ENCODE results near the gene IQSEC3.

Gene IQSEC3

DNA sequence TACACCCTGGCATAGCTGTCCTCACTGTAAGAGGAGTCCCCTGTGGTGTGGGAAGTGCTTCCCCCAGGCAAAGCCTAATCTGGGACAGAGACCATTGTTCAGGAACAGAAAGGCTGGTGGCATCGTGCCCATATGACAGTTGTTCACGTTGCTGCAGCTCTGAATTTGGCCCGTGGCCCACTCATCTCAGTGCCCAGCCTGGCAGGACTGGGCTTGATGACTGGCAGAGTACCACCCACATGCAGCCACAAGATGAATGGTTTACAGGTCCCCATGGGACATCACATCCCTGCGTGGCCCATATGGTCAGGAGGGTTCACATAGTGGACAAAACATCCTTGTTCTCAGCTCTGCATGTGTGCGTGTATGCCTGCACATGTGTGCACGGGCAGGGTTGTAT lies 17.5 kb downstream of the IQSEC3 start:
- DNase-seq, result no peak

DNA sequence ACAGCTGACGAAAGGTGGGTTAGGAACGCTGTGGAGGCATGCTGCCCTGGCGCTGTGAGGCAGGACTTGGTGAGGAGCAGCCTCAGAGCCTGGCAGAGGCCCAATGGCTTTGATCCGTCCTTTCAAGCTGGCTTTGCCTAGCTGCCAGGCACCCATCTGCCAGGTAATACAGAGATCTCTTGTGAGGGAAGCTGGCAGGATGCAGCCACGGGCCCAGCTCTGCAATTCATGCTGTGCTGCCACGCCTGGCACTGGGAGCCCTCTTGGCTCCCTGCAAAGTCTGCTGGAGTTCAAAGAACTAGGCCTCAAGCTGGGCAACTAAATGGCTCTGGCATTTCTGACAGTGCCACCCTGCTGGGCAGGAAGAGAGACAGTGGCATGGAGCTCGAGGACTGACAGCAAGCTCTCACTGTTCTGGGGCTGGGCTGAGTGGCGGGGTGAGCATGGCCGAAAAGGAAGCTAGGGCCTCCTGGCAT lies 18.7 kb downstream of the IQSEC3 start:
- DNase-seq, result no peak

DNA sequence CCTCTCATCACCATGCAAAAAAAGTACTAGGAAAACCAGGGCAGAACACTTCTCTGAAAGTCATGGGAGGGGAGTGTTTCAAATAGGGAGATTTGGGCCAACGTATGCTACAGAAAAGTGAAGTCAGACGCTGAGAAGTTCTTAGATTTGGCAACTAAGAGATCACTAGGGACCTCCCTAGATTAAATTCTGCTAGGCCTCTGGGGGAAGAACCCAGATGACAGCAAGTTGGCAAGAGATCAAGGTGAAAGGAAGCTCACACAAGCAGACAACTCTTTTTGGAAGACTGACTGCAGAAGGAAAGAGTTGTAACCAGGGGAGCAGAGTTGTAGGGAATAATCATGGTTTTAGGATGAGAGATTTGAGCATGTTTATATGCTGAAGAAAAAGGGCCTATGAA lies 20.7 kb downstream of the IQSEC3 start:
- DNase-seq, result no peak

DNA sequence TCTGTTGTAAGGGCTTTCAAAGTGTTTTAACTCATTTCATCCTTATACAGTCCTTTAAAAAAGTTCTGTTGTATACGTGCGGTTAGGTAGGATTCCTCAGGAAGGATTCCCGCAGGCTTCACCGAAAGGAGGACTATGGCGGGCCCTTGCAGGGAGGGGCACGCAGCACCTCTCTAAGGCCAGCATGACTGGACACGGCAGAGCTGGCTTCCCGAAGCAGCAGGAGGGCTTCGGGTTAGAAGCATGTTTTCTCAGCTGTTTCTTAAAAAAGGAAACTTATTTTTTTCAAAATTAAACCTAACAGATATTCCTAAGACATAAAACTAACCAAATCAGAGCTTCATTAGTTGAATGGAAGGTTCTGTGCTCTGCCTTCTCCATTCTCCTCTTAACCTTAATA lies 21.3 kb downstream of the IQSEC3 start:
- no peak for DNase-seq

DNA sequence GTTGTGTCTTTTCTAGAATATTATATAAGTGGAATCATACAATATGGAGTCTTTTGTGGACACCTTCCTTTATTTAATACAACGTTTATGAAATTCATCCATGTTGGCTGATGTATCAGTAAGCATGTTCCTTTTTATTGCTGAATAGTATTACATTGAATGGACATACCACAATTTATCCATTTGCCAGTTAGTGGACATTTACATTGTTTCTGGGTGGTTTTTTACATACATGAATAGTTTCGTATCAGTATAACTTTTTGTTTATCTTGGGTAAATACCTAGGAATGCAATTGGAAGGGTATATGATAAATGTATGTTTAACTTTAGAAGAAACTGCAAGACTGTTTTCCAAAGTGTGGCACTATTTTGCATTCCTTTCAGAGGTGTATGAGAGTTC lies 23.1 kb downstream of the IQSEC3 start:
- DNase-seq, result no peak

DNA sequence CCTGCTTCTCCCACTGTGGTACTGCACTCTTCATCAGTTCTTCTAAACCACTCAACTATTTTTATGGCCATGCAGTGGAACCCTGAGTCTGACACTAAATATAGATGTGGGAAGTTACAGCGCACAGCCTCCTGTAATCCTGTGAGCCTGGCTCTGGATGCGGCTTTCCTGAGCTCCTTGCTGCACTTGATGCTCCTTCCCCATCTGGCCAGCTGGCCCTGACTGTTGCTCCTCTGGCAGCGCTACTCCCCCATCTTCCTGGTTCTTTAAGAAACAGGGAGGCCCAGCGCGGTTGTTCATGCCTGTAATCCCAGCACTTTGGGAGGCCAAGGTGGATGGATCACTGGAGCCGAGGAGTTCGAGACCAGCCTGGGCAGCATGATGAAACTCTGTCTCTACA lies 24.6 kb downstream of the IQSEC3 start:
- no peak for DNase-seq

DNA sequence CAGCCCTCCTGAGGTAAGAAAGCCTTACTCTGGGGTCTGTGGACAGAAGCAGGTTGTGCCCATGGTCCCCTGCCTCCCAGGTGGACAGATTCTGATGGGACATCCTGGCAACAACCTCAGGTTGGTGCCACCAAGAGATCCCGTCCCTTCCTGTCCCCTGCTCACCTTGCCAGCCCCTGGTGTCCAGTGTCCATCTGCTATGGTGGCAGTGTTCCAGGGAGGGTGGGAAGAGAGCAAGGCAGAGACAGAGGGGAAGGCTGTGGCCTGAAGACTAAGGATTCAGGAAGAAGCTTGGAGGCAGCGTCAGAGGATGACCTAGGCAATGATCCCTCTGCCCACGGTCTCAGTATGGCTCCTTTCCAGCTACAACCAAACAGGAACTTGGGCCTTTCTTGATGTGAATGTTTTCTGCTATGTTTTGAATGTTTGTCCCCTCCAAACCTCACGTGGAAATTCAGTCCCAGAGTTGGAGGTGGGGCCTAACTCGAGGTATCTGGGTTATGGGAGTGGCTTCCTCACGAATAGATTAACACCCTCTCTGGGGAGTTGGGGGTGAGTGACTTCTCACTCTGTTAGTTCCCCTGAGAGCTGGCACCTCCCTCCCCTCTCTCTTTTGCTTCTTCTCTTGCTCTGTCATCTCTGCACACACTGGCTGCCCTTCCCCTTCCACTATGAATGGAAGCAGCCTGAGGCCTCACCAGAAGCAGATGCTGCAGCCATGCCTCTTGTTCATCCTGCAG lies 26.9 kb downstream of the IQSEC3 start:
- no peak for DNase-seq

DNA sequence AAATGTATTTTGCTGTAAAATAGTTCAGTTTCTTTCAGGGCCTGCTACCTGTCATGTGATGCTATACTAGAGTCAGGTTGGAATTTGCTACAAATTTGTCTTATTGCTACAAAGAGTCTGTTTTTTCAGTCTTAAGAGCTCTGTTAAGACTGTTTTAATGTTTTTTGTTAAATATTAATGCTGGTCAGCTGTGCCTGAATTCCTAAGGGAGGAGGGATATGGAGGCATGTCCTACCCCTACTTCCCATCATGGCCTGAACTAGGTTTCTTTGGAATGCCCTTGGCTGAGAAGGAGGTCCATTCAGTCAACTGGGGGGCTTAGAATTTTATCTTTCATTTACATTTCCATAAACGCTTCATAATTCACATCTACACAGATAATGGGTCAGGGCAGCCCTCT lies 30.0 kb downstream of the IQSEC3 start:
- DNase-seq, result no peak

DNA sequence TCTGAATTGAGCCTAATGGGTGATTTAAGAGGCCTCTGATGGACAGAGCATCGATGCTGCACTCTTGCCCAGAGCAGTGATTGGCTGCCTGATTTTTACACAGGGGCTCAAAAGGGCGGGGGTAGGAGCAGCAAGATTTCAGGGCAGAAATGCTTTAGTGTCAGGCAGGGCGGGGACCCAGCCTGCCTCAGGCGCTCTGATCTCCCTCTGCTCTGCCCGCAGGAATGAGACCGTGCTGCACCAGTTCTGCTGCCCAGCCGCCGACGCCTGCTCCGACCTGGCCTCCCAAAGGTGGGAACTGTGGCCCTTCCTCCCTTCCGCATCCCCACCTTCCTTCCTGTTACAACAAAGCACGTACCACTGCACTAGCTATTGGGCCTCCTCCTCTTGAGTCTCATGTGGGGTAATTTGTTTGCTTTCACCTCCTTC lies 32.4 kb downstream of the IQSEC3 start:
- DNase-seq, result no peak

DNA sequence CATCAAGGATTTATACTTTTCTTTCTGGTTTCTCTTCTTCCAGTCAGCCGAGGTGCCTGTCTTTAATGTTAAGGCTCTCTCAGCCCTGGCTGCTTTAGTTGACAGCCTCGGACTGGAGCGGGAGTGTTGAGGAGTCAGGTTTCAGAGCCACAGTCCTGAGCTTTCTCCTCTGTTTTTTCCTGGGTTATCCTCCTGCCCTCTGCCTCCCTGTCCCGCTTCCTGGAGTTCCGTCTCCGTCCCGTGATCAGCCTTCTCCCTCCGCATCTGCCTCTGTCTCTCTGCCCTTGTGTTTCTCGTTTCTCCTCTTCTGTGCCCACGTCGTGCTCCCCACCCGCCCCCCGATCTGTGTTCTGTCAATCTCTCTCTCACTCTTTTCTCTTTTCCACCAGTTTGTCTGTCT lies 33.0 kb downstream of the IQSEC3 start:
- DNase-seq, result no peak

DNA sequence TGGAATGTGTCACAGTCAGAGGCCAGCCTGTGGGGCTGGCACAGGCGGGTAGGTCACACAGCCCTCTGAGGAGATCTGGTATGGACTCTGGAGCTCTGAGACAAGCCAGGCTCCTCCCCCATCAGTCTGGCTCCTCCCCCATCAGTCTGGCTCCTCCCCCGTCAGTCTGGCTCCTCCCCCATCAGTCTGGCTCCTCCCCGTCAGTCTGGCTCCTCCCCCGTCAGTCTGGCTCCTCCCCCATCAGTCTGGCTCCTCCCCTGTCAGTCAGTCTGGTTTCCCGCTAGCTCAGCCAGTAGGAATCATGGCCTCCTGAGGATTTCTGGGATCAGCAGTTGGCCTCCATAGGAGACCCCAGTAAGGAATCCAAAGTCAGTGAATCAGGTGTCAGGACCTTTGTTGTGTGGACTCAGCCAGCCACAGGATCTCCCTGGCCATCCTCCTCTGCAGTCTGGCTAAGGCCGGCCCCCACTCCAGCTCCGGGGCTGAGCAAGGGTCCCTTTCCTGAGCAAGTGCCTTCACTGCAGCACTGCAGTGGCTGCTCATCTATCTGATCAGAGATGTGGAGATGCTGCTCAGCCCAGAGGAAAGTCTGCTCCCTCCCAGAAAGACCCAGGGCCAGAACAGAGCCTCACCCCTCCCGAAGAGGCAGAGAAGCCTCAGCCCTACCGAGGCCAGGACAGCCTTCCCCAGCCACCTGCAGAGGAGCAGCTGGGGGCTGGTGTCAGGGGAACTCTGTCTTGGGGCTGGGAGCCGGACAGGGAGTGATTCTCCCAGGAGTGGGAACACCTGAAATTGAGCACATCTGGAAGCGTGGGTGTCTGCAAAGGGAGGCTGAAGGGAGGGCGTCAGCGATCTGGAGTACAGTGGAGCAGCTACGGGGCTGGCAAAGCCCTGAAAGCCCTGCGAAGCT lies 35.7 kb downstream of the IQSEC3 start:
- no peak for DNase-seq

DNA sequence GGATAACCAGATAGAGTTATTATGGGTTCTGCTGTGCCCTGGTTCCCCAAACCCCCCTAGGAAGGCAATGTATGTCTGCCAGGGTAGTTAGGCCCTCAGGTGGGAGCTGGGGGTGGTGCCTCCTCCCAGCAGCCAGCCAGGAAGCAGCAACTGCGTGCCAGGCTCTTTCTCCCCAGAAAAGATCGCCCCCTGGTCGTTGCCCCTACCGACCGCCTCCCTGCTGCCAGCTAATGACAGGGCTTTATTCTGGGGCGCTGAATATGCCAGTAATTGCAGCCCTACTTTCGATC lies 36.3 kb downstream of the IQSEC3 start:
- DNase-seq, result no peak

DNA sequence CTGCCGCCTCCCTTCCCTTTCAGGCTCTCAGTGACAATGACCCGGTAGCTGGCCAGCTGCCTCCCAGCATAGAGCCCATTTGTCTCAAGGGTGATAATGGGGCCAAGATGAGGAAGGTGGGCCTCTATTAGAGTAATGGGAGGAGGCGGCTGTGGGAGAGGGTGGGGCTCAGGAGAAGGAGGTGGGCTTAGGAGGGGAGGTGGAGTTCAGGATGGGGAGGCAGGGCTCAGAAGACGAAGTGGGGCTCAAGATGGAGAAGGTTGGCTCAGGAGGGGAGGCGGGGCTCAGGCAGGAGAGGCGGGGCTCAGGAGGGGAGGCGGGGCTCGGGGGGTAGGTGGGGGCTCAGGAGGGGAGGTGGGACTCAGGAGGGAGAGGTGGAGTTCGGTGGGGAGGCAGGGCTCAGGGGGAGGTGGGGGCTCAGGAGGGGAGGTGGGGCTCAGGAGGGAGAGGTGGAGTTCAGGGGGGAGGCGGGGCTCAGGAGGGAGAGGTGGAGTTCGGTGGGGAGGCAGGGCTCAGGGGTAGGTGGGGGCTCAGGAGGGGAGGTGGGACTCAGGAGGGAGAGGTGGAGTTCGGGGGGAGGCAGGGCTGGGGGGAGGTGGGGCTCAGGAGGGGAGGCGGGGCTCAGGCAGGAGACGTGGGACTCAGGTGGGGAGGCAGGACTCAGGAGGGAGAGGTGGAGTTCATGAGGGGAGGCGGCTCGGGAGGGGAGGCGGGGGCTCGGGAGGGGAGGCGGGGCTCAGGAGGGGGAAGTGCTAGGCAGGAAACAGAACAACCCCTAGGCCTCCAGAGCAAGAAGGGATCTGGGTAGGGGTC lies 36.8 kb downstream of the IQSEC3 start:
- no peak for DNase-seq

DNA sequence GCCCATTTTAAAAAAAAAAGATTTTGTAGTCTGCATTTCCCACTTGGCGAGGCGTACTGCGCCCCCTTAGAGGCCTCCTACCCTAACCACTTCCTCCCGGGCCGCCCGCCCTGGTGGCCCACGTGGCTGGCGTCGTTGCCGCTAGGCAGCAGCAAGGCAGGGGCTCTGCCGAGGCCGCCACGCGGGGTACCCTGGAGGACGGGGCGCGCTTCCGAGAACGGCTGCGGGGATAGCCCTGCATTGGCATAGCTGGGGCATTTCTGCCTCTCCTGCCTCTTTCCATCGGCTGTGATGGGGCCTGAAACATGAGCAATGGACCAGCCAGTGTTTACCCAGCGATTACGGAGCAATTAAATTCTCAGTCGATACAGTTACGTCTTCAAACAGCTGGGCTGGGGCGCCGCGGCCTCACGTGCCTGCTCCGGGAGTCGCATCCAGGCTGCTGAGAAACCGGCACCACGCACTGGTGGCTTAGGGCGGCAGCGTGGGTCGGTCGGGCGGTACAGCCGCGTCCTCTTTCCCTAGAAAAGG lies 38.0 kb downstream of the IQSEC3 start:
- DNase-seq, result no peak

DNA sequence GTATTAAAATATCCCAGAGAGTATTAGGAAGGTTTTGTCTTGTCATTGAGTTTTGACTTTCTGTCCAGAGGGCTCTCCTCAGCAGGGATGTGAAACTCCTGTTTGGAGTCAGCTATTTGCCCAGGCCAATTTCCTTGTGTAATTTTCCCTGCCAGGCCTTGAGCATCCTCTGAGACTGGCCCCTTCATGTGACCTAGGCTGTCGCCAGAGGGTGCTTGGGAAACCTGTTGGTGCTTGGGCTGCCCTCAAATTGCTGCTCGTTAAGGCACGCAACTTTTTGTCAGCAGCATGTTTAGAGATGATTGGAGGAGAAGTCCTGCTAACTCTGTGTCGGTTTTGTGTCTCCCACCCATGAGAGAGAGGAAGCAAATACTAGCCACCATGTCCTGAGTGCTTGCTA lies 39.1 kb downstream of the IQSEC3 start:
- DNase-seq, result no peak

DNA sequence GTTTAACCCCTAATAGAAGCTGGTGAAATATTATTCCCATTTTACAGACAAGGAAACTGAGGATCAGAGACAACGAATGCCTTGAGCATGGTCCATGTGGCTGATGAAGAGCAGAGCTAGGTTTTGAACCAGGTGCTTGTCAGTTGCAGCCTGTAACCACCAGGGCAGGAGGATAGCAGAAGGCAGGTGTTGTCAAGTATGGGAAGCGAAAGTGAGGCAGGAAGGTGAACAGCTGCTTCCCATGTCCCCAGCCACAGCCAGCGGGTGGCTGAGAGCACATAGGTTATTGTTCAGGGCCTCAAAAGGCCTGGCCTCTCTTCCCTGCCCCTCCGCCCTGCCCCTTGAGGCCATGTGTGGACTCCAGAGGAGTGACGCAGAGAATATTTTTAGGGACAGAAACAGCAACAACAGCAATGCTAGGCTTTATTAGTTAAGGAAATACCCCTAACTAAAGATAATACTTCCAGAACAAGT lies 39.6 kb downstream of the IQSEC3 start:
- DNase-seq, result no peak

DNA sequence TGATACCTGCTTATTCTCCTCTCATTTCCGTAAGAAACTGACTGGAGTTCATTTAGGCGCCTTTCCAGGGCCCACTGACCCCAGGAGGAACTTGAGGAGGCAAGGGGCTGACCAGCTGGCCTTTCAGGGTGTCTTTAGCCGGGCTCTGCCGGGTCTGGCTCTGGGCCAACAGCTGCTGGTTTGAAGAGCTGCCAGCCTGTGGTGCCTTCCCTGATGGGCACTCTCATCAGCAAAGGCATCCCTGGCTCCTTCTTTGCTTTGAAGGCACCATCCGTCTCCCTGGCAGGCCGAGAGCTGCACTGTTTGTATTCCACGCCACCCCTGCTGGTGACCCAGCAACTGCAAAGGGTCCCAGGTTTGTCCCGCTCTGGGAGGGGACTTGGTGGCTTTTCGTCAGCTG lies 42.0 kb downstream of the IQSEC3 start:
- no peak for DNase-seq

DNA sequence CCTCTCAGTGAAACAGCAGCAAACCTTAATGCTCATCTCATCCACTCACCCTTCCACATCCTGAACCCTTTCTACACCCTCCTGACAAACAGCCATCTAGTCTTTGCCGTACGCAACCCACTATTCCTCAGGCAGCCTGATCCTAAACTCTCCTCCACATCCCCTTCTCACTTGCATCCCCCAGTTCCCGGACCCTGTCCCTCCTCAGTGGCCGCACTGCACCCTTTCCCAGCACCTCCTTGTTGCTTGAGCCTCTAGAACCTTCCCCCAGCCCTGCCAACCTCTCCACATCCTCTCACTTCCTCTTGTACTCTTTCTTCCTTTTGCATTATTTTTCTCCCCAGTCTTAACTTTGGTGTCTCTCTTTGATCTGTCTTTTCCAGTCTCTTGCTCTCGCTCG lies 42.9 kb downstream of the IQSEC3 start:
- DNase-seq, result no peak

DNA sequence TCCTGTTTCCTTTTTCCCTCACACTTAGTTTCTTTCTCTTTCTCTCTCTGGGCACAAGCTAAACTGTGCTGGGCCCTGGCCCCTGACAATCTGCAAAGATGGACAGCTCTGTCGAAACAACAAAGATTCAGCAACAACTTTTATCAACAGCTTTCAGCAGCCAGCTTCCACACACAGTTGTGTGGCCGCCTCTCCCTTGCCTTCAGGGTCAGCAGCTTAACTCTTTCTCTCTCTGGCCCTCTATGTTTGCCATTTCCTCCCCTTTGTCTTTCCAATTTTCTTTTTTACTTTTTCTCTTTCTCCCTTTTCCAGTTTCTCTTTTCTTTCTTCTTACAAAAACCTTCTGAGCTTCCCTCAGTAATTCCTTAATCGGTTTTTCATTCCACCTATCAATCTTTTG lies 43.3 kb downstream of the IQSEC3 start:
- no peak for DNase-seq

DNA sequence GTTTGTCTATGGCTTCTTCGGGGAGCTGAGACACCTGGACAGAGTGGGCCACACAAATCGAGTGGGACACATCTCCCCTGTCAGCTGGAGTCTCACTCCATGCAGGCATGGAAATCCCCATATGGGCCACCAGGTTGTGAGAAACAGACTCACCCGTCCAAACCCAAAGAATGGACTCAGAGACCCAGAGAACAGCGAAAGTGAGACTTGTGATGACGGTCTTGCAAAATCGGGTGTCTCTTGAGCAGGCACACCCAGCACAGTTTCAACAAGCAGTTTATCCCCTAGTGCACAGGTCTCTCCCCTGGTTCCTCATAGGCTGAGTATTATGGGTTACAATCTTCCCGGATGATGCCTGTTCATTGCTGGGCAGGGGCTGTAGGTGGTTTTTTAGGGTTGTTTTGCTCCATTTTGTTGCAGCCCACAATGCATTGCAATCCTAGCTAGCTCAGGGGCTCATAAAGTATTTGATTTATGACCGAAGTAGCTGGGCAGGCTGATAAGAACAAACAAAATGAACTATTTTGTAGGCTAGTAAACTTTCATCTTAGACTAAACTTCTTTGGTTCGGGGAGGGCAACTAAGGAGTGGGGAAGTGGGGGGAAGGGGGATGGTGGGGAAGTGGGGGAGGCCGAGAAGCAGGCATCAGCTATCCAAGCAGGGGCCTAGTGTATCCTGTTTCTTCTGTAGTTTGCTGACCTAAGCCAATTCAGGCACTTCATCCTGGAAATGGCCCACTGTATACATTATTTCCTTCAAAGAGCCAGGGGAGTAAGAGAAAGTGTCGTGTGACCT lies 45.3 kb downstream of the IQSEC3 start:
- no peak for DNase-seq

DNA sequence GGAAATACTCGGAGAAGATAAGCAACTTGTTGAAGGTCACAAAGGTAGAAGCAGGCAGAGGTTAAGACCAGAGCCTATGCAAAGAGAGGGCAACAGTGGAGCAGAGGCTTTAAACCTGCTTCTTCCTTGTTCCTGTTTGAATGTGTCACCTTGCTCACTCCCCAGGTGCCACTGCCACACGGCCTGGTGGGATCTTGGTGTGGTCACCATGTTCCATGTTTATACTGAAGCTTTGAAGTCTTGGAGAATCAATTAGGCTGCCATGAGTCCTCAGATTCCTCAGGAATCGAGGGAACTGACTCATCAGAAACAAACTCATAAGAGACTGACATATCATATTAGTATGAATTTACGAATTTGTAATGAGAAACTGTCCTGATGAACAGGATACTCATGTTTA lies 46.8 kb downstream of the IQSEC3 start:
- no peak for DNase-seq

DNA sequence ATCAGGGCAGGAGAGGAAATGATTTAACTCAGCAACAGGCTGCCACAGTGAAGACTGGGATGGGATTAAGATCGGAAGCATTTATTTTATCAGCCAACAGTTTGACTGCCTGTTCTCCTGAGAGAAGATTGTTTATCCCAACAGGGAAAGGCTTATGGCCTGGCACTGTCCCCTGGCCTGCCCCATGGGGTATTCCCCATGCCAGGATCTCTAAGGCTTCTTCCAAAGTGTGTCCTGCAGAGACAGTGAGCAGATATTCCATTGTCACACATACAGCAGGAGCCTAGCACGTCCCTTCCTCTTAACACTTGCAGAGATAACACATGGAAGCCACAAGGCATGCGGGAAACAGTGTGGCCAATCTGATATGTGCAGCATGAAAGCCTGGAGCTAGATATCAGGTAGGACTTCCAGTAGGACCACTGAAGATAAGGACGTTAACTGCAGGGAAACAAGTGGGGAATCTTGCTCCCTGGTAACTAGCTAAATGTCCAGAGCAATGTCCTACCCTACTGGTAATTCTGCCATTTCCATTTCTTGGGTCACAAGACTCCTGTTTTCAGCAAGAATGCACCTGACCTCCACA lies 48.2 kb downstream of the IQSEC3 start:
- DNase-seq, result no peak

Data from stimulated activated naive CD4-positive, alpha-beta T cell treated with Interleukin-2 at 50 U/mL for 16 hours (primary cell).